K562 (cell line): Measurements from ENCODE around the gene KDELR3. TPM values are rescaled to one million over a fixed set of nuclear protein-coding genes. Genes with fewer than 3 reads are reported as not detected.
A peak's percentile ranks its signal among the peaks of the same experiment; 100 is the strongest.

Source experiments
- ATAC-seq: fragments of 200-7000 bp; cut with Tn5 transposase; 3 replicates; pipeline ENCODE4 v1.9.1; 2020; ENCODE audit warnings: moderate library complexity
- BruUV-seq: library from RNA; stranded (reverse); fragments of 400-500 nt; replicated peaks from 2 replicates; lab custom pipeline; 2021; lab: Mats Ljungman, UMichigan
- CTCF ChIA-PET: fragments of 300-600 bp; formaldehyde crosslinking; extraction: SDS; loops from one replicate; lab custom pipeline; 2021; ENCODE audit warnings: low intra/inter-chr PET ratio; lab: Yijun Ruan, JAX
- POLR2A ChIA-PET: fragments of 300-600, 350-650 bp; sonication (Branson Sonifier 250); formaldehyde crosslinking; extraction: SDS; loops from one replicate; lab custom pipeline; 2021; ENCODE audit warnings: antibody characterized with exemption, inconsistent platforms; lab: Yijun Ruan, JAX
- DNase-seq, 4 experiments: peaks; one replicate each; pipeline versions ENCODE4 v3.0.0 to v3.0.0-alpha.2; 2011 to 2018; ENCODE audit warnings: low spot score in 3 of 4, mixed read lengths in 3 of 4; ENCODE audit errors: extremely low read depth in 1 of 4
- FAIRE-seq: peaks from 2 replicates; lab custom pipeline; 2011; peaks lifted over from hg19 to GRCh38; lab: Jason Lieb, UNC
- H2AFZ ChIP-seq: 2 replicates; pipeline ENCODE4 v1.6.0; 2011; ENCODE audit warnings: low read depth, low read length, control low read depth, inconsistent platforms
- H3K27ac ChIP-seq: fragments of 200-600 bp; 3 replicates; pipeline ENCODE4 v1.8.0; 2011; ENCODE audit warnings: low read depth, mild to moderate bottlenecking, control low read depth, inconsistent platforms, low read length, moderate library complexity, mixed read lengths; ENCODE audit errors: extremely low read depth
- H3K27me3 ChIP-seq, 2 experiments: fragments of 300-600 bp in 1 of 2; 2 replicates in 1 of 2; 3 replicates in 1 of 2; pipeline versions ENCODE4 v1.6.0 to v1.8.0; 2011; ENCODE audit warnings: inconsistent platforms in 2 of 2, low read length in 2 of 2, mild to moderate bottlenecking in 1 of 2, mixed read lengths in 1 of 2, moderate library complexity in 1 of 2; ENCODE audit not compliant: control insufficient read depth in 2 of 2, insufficient read depth in 2 of 2
- H3K36me3 ChIP-seq: fragments of 300-600 bp; 3 replicates; pipeline ENCODE4 v1.8.0; 2011; ENCODE audit warnings: mild to moderate bottlenecking, low read length, inconsistent platforms; ENCODE audit not compliant: control insufficient read depth, insufficient read depth
- H3K4me1 ChIP-seq, 2 experiments: fragments of 200-600 bp in 1 of 2; replicated peaks in 1 of 2; 2 replicates in 1 of 2; 3 replicates in 1 of 2; pipeline versions ENCODE4 v1.5.1 to v1.8.0; 2011; ENCODE audit warnings: inconsistent platforms in 2 of 2, low read length in 2 of 2, mild to moderate bottlenecking in 1 of 2, mixed read lengths in 1 of 2, moderate library complexity in 1 of 2; ENCODE audit not compliant: control insufficient read depth in 2 of 2, insufficient read depth in 2 of 2
- H3K4me2 ChIP-seq: 2 replicates; pipeline ENCODE4 v1.6.1; 2011; ENCODE audit warnings: low read length, control low read depth, inconsistent platforms, mixed read lengths; ENCODE audit not compliant: insufficient read depth
- H3K4me3 ChIP-seq: fragments of 200-600 bp; sonication (generic), shearing (Covaris generic); 2 replicates; pipeline ENCODE4 v1.5.1; 2016; ENCODE audit warnings: control low read depth, inconsistent platforms
- H3K79me2 ChIP-seq: fragments of 200-600 bp; 3 replicates; pipeline ENCODE4 v1.8.0; 2011; ENCODE audit warnings: low read length, inconsistent platforms; ENCODE audit not compliant: control insufficient read depth, insufficient read depth
- H3K9ac ChIP-seq, 2 experiments: 2 replicates each; pipeline versions ENCODE4 v1.6.0 to v1.6.1; 2011; ENCODE audit warnings: low read depth in 2 of 2, low read length in 2 of 2, control low read depth in 1 of 2, inconsistent platforms in 1 of 2, mild to moderate bottlenecking in 1 of 2, mixed read lengths in 1 of 2; ENCODE audit not compliant: insufficient read depth in 1 of 2
- H3K9me1 ChIP-seq: one replicate; pipeline ENCODE4 v1.6.0; 2011; ENCODE audit warnings: inconsistent platforms, mild to moderate bottlenecking, low read length, moderate library complexity; ENCODE audit not compliant: control insufficient read depth, insufficient read depth
- H3K9me3 ChIP-seq: replicated peaks from 2 replicates; pipeline ENCODE4 v1.5.1; 2011; ENCODE audit warnings: low read depth, low read length, inconsistent platforms; ENCODE audit not compliant: control insufficient read depth, insufficient read depth
- H4K20me1 ChIP-seq: replicated peaks from 2 replicates; pipeline ENCODE4 v1.6.1; 2011; ENCODE audit warnings: low read length, inconsistent platforms, mixed read lengths; ENCODE audit not compliant: control insufficient read depth, insufficient read depth
- AFF4 ChIP-seq: sonication (generic); formaldehyde crosslinking; IDR thresholded peaks from 2 replicates; pipeline ENCODE4 v1.8.0; 2023; ENCODE audit warnings: mild to moderate bottlenecking, missing genetic modification reagents
- BCOR ChIP-seq: fragments of 450-650 bp; IDR thresholded peaks from 2 replicates; pipeline ENCODE4 v1.6.1; 2016
- CTBP1 ChIP-seq: fragments of 450-650 bp; IDR thresholded peaks from 2 replicates; pipeline ENCODE4 v1.6.1; 2016; ENCODE audit warnings: borderline replicate concordance
- ESRRB ChIP-seq: fragments of 250-450 bp; sonication (Bioruptor Pico); IDR thresholded peaks from 2 replicates; pipeline ENCODE4 v1.5.0; 2020; ENCODE audit warnings: mild to moderate bottlenecking, moderate library complexity, borderline replicate concordance
- ETV5 ChIP-seq: sonication (generic); formaldehyde crosslinking; IDR thresholded peaks from 2 replicates; pipeline ENCODE4 v1.4.0; 2020; ENCODE audit warnings: low read depth, mild to moderate bottlenecking, missing genetic modification reagents
- FOXK1 ChIP-seq: sonication (generic); formaldehyde crosslinking; IDR thresholded peaks from 2 replicates; pipeline ENCODE4 v1.8.0; 2022; ENCODE audit warnings: missing genetic modification reagents, mild to moderate bottlenecking, borderline replicate concordance
- MAX ChIP-seq: sonication (generic); formaldehyde crosslinking; IDR thresholded peaks from 2 replicates; pipeline ENCODE4 v1.9.0; 2022; ENCODE audit warnings: mild to moderate bottlenecking, missing genetic modification reagents
- MNT ChIP-seq, 2 experiments: fragments of 450-650 bp; conservative IDR thresholded peaks; 2 replicates each; pipeline ENCODE4 v1.6.1; 2017; ENCODE audit warnings: mild to moderate bottlenecking in 2 of 2, moderate library complexity in 2 of 2
- TEAD1 ChIP-seq, 2 experiments: fragments of 450-650 bp in 1 of 2; sonication (generic) in 1 of 2; formaldehyde crosslinking; IDR thresholded peaks; 2 replicates each; pipeline versions ENCODE4 v1.4.0 to v1.8.0; 2020 to 2022; ENCODE audit warnings: mild to moderate bottlenecking in 2 of 2, missing genetic modification reagents in 1 of 2
- ZNF224 ChIP-seq: sonication (generic); formaldehyde crosslinking; IDR thresholded peaks from 2 replicates; pipeline ENCODE4 v1.8.0; 2022; ENCODE audit warnings: mild to moderate bottlenecking, missing genetic modification reagents
- ZNF431 ChIP-seq: sonication (generic); formaldehyde crosslinking; IDR thresholded peaks from 2 replicates; pipeline ENCODE4 v1.8.0; 2022; ENCODE audit warnings: mild to moderate bottlenecking, missing genetic modification reagents
- ZNF511 ChIP-seq: sonication (generic); formaldehyde crosslinking; IDR thresholded peaks from 2 replicates; pipeline ENCODE4 v1.8.0; 2022; ENCODE audit warnings: mild to moderate bottlenecking, missing genetic modification reagents
- ZNF512 ChIP-seq: IDR thresholded peaks from 2 replicates; pipeline ENCODE4 v1.6.1; 2016; ENCODE audit warnings: missing genetic modification characterization, missing compliant biosample characterization
- WGBS: fragments of 100-300 bp; shearing (Covaris generic); methylation state at CpG from one replicate; pipeline ENCODE4 v1.1.6; 2016; ENCODE audit warnings: low coverage, mixed read lengths; ENCODE audit not compliant: insufficient coverage; ENCODE audit errors: missing lambda C conversion rate; 5-methylcytosine and 5-hydroxymethylcytosine counted together
- in situ Hi-C: fragments of 300-500 bp; cut with MboI; formaldehyde crosslinking; loops from 4 replicates; pipeline ENCODE4 v1.15.0; 2018; ENCODE audit warnings: inconsistent platforms, mixed read lengths
- intact Hi-C: fragments of 100-400 bp; cut with micrococcal nuclease; formaldehyde crosslinking; loops from 2 replicates; pipeline ENCODE4 v1.14.2; 2022
- polyA plus RNA-seq, 8 experiments: library from polyadenylated mRNA; depleted of rRNA in 4 of 8; stranded (reverse) in 5 of 8; unstranded in 3 of 8; fragments of >200 nt; fragmentation: Nextera tagmentation in 2 of 8; fragmentation: Illumina TruSeq in 1 of 8; extraction: Ambion mirVana in 2 of 8; extraction: Trizol in 1 of 8; gene quantifications; 2 replicates each; pipeline versions ENCODE4 v1.2.1 to v1.2.3, GENCODE V29; 2011 to 2014; ENCODE audit warnings: inconsistent platforms in 1 of 8, missing spikeins in 1 of 8
- total RNA-seq, 7 experiments: library from RNA; depleted of rRNA in 6 of 7; stranded (reverse); fragments of >200 nt in 6 of 7; fragmentation: Illumina TruSeq in 2 of 7; extraction: Trizol in 2 of 7; gene quantifications; 2 replicates each; pipeline versions ENCODE4 v1.2.1 to v1.2.3, GENCODE V29; 2011 to 2021; ENCODE audit warnings: low replicate concordance in 1 of 7

KDELR3 gene
- total and polyA plus RNA-seq, 9 of the 15 experiments (the other 6 are each of a cell fraction or from before 2014, with no cell fraction given), result 7.1 to 44.8 (median 9.6) TPM

- H3K27ac ChIP-seq, result peak overlapping the region; percentile 82; the same call in 2 of the 3 replicates
- peaks cover 5% of the 10 kb centered on the region for H3K79me2 ChIP-seq
- ChIA-PET POLR2A (interaction anchor here (0.7 to 1.4 kb wide), 6 partner anchors 8 to 121 kb away, joined by 3 to 11 read pairs (median 3); partner anchors contain the start of gene DMC1), CTCF (no interaction called here)
- peaks cover 19 to 40% of the 10 kb centered on the region in 2 experiments; a peak in 4 of 5 replicates for H3K4me1 ChIP-seq
- no peaks in the 10 kb centered on the region for H3K27me3 ChIP-seq
- intact Hi-C loops, result no loop called here
- FAIRE-seq (no peak), DNase-seq (peak; percentile 41 to 72 (median 66)), ATAC-seq (peak; percentile 50)
- no peaks in the 10 kb centered on the region for H3K9me3 ChIP-seq
- H3K4me3 ChIP-seq, result peak overlapping the region; percentile 62
- WGBS, result 6% methylated on average over 10 of the region's 20 CpGs
- no peaks in the 10 kb centered on the region for H4K20me1 ChIP-seq
- H3K4me2 ChIP-seq, result peak overlapping the region; percentile 85
- H2AFZ ChIP-seq, result peak overlapping the region; percentile 96
- BruUV-seq, result no TSS peak
- H3K9ac ChIP-seq, result peak overlapping the region; percentile 94 to 99
- in situ Hi-C loops, result no loop called here
- H3K9me1 ChIP-seq, result no peaks in the 10 kb centered on the region
- no peaks in the 10 kb centered on the region for H3K36me3 ChIP-seq
- TF ChIP-seq TEAD1 (CRISPR knock-in tag; IDR thresholded peaks at IDR 0.05), result no peak
- TF ChIP-seq ESRRB (CRISPR knock-in tag), result no peak
- peak; percentile 31; the same call in 1 of the 2 replicates for TF ChIP-seq MAX (CRISPR knock-in tag)
- 0 out of 2 replicates have a peak, but pooled peaks have one; percentile 46 for TF ChIP-seq CTBP1
- 0 out of 2 replicates have a peak, but pooled peaks have one; percentile 13 for TF ChIP-seq ETV5 (CRISPR knock-in tag)
- peak; percentile 58 for TF ChIP-seq BCOR
- TF ChIP-seq ZNF224 (CRISPR knock-in tag), result no peak
- 0 out of 4 replicates have a peak, but pooled peaks of 1 of the 2 experiments have one; percentile 34 for TF ChIP-seq MNT (conservative IDR thresholded peaks at IDR 0.05)
- TF ChIP-seq AFF4 (CRISPR knock-in tag), result 0 out of 2 replicates have a peak, but pooled peaks have one; percentile 47
- TF ChIP-seq FOXK1 (CRISPR knock-in tag), result no peak
- 0 out of 2 replicates have a peak, but pooled peaks have one; percentile 34 for TF ChIP-seq ZNF431 (CRISPR knock-in tag)
- TF ChIP-seq ZNF512, result no peak
- TF ChIP-seq ZNF511, result 0 out of 2 replicates have a peak, but pooled peaks have one; percentile 5
Observed at GRCh38 chr22:38467438-38467903, 425 bp upstream of the KDELR3 start.
